SKM-1 (cell line): ENCODE results near the gene BEST1.
"Not testable (repeated sequence)": the region's sequence is repeated elsewhere in the genome, so short reads cannot be mapped to it uniquely, and the experiment has no call there.

Source experiments
- DNase-seq: peaks from one replicate; lab custom pipeline; 2025; ENCODE audit not compliant: unreplicated experiment; lab: John Stamatoyannopoulos, UW

BEST1 gene

DNA sequence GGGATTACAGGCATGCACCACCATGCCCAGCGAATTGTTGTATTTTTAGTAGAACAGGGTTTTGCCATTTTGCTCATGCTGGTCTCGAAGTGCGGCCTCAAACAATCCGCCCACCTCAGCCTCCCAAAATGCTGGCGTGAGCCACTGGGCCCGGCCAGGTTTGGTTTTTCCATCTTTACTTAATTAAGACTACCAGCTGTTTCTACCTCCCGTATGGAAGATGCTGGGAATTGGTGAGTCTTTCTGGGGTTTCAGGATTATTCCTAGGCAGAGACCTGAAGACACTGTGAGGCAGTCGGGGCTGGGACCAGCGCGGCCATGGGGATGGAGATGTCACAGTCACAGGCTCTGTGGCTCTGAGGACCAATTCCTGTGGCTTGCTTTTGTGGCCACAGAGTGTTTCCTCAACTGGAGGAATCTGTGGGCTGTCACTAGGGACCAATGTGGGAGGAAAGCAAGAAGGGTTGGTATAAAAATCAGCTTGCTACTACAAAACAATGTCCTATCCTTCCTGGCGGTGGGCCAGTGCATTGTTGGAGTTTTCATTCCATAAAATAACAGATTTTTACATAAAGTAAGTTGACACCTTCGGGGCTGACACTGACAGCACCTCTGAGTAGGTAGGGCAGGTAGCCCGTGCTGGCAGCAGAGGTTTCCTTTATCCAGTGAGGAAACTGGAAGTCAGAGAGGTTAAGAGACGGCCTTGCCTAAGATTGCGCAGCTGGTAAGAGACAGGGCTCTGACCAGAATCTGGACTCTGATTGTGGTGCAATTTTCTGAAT lies 25.7 kb downstream of the BEST1 start:
- no peak for DNase-seq

DNA sequence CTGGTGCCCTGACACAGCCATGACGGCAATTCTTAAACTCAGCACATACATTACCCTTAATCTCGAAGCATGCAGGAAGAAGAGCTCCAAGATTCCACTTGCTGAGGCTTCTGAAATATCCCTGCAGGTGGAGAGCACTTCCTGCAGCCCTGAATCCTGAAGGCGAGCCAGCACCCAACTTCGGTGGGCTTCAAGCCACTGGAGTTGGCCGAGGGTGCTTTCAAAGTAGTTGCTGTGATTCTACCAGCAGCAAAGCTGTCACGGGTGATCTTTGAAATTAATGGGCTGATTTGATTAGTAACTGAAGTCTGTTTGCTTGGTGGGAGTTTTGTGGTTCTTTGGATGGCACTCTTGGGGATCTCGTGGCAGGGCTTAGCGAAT lies 26.3 kb downstream of the BEST1 start:
- DNase-seq = no peak

DNA sequence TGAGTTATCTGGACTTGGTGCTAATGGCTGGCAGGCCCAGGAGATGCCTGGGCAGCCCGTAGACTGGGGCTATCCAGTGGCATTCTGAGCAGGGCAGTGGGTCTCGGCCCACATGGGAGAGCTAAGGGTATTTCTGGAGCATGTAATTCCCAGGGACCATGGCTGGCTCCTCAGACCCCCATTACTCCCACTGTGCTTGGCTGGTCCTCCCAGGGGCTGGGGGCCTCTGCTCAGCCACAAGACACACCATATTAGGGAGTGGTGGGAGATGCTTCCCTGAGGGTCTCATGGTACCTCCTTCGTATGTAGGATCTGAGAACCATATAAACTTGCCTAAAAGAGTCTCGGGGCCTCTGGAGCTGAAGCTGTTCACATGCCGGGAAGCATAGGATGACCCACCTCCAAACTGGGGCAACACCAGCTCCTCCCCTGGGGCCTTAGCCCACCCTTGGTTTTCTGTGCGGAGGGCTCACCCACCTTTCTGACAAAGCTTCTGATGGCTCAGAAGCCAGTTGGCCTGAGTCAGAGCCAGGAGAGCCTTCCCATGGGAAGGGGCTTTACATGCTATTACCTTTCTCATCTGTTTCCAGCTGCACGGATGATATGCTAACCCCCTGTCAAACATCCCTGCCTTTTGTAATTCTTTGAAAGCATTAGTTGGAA lies 26.8 kb downstream of the BEST1 start:
- no peak for DNase-seq

DNA sequence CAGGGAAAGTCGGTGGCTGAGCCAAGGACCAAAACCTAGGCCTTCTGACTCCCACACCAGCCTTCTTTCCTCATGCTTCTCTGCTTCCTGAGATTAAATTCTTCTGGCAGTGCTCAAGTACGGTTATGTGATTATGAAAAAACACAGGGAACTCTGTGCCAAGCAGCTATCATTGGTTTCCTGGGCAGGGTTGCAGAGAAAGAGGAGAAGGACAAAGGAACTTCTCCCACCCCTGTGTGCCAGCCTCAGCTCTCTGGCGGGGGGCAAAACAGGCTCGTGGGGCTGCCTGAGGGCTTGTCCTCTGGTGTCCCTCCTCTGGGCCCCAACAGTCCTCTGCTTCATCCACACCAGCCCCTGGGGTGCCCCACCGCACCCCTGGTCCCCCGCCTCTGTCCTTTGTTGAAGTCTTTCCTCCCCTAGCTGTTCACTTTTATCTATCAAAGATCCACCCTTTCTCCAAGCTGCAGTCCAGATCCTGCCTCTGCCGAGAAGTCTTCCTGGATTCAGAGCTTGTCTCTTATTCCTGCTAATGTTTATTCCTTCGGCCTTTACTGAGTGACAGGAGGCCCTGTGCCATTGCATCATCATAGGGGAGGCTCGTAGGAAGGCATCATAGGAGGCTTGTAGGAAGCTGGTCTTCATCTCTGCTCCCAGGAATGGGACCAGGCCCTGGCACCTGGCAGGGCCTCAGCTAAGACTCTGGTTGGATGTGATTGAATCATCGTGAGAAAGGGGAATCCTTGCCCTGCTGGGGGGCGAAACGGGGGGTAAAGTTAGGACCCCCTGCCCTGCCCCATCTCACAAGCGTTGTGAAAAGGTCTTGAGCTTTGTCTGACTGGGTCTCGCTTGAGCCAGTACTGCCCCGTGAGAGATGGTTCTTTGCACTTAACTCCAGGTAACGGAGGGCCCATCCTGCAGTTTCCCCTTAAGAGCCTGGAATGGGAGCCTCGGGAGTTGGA lies 28.8 kb downstream of the BEST1 start:
- DNase-seq = no peak

- no peak for DNase-seq
These were observed 30.8 kb downstream of the BEST1 start for GRCh38 chr11:61980783-61981541.

DNA sequence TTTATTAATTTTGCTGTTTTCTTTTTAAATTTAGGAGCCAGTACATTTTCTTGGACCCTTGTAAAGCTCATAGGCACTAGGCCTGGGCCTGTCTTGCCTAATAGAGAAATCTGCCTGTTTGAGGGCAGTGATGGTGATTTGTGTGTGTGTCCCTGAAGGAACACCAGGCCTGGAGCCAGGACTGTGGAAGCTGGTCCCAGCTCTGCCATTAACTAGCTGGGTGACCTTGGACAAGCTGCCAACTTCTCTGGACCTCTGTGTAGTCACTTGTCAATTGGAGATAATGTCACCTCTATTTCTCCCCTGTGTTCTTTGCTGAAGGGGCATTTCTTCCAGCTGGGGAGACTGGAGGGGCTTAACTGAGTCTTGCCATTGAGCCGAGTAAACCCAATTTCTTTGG lies 33.3 kb downstream of the BEST1 start:
- no peak for DNase-seq

- no peak for DNase-seq
These were observed 35.7 kb downstream of the BEST1 start for GRCh38 chr11:61985869-61986268.

- no peak for DNase-seq
These were observed 44.8 kb downstream of the BEST1 start for GRCh38 chr11:61994981-61995380.

GRCh38 chr11:61996933-61997332 lies 46.8 kb downstream of the BEST1 start:
- DNase-seq = no peak

DNA sequence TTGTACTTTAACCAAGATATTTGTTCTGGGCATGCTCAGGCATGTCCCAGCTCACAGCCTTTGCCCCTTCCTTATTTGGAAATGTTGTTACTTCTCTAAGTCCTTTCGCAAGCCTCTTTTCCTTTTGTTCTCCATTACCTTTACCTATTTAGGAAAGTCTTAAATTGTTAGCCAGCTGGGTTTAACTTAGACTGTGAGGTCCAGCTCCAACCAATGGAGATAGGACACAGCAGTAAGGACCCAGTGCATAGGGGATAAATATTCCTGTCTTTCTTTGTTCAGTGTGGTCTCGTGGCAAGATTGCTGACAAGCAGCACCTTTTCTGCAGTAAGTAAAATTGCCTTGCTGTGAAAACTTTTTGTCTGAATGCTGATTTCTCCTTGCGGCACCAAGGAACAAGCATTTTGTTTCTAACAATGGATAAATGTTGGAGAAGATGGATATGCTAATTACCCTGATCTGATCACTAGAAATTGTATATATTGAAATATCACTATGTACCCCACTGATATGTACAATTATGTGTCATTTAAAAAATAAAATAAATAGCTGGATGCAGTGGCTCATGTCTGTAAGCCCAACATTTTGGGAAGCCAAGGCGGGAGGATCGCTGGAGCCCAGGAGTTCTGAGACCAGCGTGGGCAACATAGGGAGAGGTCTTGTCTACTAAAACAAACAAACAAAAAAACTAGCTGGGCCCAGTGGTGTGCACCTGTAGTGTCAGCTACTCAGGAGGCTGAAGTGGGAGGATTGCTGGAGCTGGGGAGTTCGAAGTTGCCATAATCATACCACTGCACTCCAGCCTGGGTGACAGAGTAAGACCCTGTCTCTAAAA lies 49.2 kb downstream of the BEST1 start:
- DNase-seq = peak; percentile 34

GRCh38 chr11:62000539-62001446 lies 50.6 kb downstream of the BEST1 start:
- no peak for DNase-seq

DNA sequence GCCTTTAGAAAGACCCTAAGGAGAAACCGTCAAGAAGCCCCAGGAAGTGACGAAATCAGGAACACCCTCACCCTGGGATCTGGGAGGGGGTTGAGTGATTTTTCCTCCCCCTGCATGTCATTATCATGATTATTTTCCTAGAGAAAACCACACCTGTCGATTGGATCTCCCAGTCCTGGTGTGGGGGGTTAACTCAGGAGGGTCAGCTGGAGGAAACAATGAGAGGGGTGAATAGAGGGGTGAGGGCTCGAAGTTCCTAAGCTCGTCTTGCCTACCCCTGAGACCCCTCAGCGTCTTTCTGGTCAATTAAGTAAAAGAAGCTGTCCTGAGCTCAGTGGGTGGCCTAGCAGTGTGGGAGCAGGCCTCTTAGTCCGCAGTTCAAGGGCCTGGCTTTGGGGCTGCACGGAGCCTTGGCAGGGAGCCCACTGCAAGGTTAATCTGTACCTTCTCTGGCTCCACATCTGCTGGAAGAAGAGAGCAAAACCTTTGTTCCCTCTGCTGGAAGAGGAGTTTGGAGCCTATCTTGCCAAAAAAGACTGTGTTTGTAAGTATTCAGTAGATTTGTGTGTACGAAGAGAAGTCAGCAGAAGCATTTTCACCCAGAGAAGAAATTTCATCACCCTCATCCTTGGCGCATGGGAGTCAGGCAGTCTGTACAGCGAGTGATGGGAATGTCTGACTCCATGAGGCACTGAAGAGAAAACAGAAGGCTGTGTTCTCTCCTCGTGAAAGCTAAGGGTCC lies 51.5 kb downstream of the BEST1 start:
- DNase-seq = no peak

DNA sequence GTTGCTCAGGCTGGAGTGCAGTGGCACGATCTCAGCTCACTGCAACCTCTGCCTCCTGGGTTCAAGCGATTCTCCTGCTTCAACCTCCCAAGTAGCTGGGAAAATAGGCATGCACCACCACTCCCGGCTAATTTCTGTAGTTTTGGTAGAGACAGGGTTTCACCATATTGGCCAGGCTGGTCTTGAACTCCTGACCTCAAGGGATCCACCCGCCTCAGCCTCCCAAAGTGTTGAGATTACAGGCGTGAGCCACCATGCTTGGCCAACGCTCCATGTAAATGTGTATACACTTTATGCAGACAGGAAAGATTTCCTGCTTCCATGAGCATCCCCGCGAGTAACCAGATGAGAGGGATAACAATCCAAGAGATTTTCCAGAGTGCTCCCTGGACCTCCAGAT lies 52.1 kb downstream of the BEST1 start:
- not testable (repeated sequence) for DNase-seq

DNA sequence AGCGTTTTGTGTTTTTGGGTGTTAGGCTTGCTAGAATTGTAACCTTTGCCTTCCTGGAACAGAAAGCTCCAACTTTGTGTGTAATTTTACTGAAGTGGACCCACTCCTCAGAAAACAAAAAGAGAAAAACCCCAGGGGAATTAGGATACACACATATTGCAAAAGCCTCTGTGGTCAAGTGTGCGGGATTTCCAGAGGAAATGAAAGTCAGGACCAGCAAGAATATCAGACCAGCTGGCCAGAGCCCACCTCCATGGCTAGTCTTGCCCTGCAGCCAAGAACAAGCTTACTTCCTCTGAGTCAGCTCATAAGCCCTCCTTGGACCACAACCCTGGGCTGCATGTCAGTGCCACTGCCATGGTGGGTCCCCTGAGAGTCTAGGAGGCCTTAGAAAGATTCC lies 54.3 kb downstream of the BEST1 start:
- peak; percentile 50 for DNase-seq

GRCh38 chr11:62008193-62008592 lies 58.0 kb downstream of the BEST1 start:
- no peak for DNase-seq

DNA sequence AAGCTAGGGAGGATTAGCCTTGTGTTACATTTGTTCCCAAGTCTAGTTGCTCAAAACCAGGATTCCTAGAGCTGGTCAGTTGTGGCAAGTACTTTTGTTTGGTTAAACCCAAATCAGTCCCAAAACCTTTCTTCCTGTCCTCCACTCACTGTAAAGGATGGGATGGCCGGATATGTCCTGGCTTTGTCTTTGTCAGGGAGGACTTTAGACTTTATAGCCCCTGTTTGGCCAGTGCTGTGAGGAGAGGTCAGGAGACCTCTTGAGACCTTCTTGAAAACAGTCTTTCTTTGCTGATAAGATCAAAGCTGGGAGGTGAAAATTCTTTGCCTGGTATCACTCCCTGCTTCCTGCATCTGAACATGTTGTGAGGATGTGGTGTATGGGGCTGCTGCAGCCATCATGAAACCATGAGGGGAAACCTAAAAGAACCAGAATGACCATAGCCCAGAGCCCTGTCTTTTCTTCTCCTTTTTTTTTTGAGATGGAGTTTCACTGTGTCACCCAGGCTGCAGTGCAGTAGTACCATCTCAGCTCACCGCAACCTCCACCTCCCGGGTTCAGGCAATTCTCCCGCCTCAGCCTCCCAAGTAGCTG lies 60.9 kb downstream of the BEST1 start:
- DNase-seq = no peak

DNA sequence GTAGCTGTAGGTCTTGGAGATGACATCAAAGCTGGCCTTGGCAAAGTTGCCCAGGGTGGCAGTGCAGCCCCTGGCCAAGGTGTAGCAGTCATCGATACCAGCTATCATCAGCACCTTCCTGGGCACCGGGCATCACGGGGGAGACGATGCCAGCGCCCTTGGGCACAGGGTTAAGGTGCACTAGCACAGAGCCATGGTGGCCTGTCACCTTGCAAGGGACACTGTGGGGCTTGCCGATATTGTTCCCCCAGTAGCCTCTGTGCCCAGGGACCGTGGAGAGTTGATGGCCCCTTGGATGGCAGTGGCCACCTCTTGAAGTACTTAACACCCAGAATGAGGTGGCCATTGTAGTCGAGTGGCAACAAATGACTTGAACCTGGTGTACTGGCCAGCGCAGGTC lies 61.7 kb downstream of the BEST1 start:
- no peak for DNase-seq

DNA sequence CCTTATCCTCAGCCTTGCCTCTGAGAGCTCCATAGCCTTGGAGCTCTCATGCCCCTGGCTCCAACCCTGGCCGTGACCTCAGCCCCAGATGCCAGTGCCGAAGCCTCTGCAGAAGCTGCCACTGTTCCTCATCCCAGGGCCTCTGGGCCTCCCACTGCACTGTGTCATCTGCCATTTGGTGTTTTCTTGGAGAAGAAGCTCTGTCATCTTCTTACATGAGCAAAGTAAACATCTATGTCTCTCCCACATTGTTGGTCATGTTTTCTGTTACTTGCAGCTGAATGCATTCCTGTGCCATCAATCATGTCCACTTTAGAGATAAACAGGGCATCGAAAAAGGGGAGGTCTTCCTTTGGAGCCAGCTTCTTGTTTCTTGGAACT lies 62.3 kb downstream of the BEST1 start:
- DNase-seq = no peak
